CD4-positive, alpha-beta T cell treated with Interleukin-15 for 1 hour (primary cell): ENCODE data around the gene CEP70.
"Not testable (repeated sequence)": the region's sequence is repeated elsewhere in the genome, so short reads cannot be mapped to it uniquely, and the experiment has no call there.

ENCODE experiments used
- DNase-seq: peaks from one replicate; pipeline ENCODE4 v3.0.0-alpha.2; 2020

CEP70 gene

GRCh38 chr3:138594150-138594934, at the start of gene CEP70:
CEP70 (minus strand) TSS chr3:138594260; CDS start chr3:138572927, 21,333 bp downstream.
- DNase-seq = peak; percentile 94

DNA sequence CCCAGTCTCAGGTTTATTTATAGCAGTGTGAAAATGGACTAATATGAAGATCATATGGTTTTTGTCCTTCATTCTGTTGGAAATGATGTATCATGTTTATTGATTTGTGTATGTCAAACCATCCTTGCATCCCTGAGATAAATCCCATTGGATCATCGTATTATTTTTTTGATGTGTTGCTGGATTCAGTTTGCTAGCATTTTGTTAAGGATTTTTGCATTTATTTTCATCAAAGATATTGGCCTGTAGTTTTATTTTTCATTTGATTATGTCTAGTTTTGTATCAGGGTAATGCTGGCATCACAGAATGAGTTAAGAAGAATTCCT, 48.8 kb upstream of the CEP70 start:
- no peak for DNase-seq

DNA sequence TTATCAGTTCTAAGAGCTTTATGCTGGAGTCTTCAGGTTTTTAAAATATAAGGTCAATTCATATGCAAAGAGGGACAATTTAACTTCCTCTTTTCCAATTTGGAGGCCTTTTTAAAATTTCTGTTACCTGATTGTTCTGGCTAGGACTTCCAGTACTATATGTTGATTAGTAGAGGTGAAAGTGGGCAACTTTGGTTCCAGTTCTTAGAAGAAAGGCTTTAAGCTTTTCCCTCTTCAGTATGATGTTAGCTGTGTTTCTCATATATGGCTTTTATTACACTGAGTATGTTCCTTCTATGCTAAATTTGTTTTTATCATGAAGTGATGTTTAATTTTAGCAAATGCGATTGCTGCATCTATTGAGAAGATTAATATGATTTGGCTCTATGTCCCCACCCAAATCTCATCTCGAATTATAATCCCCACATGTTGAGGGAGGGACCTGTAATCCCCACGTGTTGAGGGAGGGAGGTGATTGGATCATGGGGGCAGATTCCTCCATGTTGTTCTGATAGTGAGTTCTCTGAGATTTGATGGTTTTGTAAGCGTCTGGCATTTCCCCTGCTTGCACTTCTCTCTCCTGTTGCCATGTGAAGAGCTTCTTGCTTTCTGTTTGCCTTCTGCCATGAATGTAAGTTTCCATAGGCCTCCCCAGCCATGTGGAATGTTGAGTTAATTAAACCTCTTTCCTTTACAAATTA, 48.3 kb upstream of the CEP70 start:
- no peak for DNase-seq

DNA sequence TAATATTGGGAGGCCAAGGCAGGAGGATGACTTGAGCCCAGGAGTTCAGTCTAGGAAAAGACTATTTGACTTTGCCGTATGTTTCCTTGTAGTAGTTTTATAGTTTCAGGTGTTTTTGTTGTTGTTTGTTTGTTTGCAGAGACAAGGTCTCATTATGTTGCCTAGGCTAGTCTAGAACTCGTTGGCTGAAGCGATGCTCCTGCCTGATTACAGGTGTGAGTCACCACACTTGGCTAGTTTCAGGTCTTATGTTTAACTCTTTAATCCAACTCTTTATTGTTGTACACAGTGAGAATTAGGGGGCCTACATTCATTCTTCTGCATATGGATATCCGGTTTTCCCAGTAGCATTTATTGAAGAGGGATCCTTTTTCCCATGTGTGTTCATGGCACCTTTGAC, 46.5 kb upstream of the CEP70 start:
- DNase-seq = no peak

DNA sequence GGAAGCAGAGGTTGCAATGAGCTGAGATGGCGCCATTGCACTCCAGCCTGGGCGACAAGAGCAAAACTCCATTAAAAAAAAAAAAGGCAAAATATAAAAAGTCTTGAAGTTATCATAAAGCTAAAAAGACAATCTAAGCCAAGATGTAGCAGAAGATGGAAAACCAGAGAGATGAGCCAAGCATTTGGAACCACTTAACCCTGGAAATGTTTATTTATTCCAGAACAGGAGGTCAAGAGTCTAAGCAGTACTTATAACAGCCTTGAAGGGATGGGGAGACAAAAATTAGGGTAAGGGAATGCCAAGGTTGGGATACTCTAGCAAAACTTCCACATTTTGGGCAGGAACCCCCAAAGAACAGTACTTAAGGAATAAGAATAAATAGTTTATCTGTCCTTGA, 44.6 kb upstream of the CEP70 start:
- no peak for DNase-seq

GRCh38 chr3:138629526-138629925, 35.5 kb upstream of the CEP70 start:
- DNase-seq = no peak

GRCh38 chr3:138625707-138626365, 31.8 kb upstream of the CEP70 start:
- DNase-seq = no peak

DNA sequence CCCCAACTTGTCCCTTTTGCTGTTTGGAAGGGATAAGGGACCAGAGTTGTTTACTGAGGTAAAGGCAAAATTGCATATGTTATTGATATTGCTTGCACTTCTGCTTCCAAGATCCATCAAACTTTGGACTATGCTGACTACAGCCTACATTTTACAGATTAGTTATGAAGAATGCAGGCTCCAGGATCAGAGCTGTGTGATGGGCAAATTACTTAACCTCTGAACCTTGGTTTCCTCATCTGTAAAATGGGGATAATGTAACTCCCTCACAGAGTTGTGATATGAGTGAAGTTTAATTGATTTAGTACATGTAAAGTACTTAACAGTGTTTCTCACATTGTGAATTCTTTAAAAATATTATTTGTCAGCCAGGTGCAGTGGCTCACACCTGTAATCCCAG, 30.5 kb upstream of the CEP70 start:
- DNase-seq = no peak

DNA sequence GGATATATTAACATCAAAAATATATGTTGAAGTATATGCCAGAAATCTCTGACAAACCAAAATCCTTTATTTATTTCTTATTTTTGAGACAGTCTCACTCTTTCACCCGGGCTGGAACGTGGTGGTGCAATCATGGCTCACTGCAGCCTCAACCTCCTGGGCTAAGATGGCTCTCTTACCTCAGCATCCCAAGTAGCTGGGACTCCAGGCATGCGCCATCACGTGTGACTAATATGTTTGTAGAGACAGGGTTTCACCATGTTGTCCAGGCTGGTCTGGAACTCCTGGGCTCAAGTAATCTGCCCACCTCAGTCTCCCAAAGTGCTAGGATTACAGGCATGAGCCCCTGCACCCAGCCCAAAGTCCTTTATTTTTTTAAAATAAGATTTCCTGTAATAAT, 26.4 kb upstream of the CEP70 start:
- DNase-seq = no peak

- no peak for DNase-seq
These were observed 21.4 kb upstream of the CEP70 start for GRCh38 chr3:138615462-138615861.

DNA sequence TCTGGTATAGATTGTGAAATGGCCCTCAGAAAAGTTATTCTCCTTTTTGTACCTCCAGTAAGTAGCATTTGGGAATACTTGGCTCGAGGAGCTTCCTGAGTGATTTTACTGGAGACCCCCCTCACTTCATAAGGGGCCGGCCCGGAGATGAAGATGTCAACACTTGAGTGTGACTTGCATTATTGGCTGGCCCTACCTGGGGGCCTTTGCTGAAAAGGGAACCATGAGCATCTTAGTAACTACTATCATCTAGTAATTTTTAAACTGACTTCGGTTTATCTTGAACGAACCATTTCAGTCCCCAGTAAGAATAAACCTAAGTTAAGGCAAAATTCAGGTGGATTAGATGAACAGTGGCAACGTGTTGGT, 15.8 kb upstream of the CEP70 start:
- DNase-seq = no peak

- DNase-seq = peak; percentile 64
These were observed 14.5 kb upstream of the CEP70 start, which contains the start of gene FAIM for GRCh38 chr3:138608322-138609135. FAIM (plus strand) TSS chr3:138608771; CDS start chr3:138619727, 10,956 bp downstream.

DNA sequence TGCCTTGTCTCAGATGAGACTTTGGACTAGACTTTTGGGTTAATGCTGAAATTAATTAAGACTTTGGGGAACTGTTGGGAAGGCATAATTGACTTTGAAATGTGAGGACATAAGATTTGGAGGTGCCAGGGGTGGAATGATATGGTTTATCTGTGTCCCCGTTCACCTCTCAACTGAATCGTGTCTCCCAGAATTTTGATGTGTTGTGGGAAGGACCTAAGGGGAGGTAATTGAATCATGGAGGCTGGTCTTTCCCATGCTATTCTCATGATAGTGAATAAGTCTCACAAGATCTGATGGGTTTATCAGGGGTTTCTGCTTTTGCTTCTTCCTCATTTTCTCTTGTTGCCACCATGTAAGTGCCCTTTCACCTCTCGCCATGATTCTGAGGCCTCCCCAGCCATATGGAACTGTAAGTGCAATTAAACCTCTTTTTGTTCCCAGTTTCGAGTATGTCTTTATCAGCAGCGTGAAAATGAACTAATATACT, 10.1 kb upstream of the CEP70 start:
- DNase-seq = not testable (repeated sequence)

DNA sequence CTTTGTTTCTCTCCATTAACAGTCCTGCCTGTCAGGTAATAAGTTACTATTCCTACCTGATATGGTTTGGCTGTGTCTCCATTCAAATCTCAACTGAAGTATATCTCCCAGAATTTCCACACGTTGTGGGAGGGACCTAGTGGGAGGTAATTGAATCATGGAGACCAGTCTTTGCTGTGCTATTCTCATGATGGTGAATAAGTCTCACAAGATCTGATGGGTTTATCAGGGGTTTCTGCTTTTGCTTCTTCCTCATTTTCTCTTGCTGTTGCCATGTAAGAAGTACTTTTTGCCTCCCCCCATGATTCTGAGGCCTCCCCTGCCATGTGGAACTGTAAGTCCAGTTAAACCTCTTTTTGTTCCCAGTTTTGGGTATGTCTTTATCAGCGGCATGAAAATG, 7.6 kb upstream of the CEP70 start:
- DNase-seq = not testable (repeated sequence)

DNA sequence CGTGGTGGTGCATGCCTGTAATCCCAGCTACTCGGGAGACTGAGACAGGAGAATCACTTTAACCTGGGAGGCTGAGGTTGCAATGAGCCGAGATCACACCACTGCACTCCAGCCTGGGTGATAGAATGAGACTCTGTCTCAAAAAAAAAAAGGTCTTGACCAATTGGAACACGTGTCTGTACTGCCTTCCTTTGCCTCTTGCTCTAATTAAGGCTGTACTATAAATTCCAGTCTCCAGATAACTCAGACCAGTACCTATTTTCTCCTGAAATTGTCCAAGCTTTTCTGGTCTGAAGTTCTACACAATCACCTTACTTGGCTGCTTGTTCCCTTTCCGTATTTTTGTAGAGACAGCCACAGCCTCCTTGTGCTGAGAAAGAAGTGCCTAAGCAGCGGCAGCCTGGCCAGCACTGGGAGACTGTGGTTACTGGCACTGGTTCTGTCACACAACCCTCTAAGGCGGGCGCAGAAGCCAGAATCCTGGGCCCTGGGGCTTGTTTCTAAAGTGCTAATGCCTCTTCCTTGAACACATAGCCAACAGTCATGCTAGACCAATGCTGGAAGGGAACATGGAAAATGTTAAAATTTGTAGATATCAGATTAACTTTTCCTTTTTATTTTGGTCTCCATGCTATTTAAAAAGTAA, 6.2 kb upstream of the CEP70 start:
- no peak for DNase-seq

GRCh38 chr3:138598534-138598933, 4.5 kb upstream of the CEP70 start:
- DNase-seq = no peak

DNA sequence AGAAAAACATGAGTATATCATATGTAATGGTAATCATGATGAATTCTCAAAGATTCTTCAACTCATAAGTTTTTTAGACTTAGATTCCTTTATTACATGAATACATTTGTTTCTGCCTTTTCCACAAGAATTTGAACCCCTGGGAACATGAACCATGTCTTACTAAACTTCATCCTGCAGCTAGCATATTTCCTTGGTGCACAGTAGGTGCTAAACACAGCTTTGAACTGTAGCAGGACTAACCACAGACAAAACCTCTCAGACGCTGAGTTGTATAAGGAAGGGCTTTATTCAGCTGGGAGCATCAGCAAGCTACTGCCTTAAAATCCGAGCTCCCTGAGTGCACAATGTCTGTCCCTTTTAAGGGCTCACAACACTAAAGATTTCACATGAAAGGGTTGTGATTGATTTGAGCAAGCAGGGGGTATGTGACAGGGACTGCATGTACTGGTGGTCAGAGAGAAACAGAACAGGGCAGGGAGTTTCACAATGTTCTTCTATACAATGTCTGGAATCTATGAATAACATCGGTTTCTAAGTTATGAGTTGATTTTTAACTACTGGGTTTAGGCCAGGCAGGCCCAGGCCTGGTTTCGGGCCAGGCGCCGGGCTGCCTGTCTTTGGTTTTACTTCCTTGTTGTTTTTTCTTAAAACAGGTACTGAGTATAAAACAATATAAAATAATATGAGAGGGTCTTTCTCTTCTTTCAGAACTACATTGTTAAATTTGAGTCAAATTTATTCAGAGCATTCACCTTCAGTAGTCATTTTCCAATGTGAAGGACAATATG, 3.3 kb upstream of the CEP70 start:
- not testable (repeated sequence) for DNase-seq

DNA sequence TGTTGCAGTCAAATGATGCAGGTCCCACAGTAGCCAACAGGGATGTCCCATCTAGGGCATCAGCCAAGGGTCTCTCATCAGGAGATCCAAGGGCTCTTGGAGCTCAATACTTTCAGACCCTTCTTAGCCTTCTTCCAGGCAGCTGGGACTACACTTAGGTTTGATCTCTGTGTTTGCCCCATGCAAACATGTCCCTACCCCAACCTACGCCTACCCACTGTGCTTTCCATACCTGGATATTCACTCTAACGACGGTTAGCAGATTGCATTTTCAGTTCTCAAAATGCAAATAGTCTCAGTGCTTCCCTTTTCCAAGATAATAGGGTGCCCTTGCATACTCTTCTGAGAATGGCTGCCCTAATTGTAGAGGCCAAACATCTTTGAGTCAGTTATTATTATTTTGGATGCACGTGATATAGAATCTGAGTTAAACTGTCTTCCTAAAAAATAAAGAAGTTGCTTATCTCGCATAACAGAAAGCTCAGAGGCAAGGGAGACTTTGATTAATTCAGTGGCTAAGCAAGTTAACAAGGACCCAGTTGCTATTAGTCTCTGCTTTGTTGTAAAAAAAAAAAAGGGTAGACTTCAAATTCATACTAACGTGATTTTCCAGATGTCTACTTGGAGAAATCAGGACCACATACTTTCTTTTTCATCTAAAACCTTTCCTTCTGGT, 1.0 kb upstream of the CEP70 start:
- no peak for DNase-seq

DNA sequence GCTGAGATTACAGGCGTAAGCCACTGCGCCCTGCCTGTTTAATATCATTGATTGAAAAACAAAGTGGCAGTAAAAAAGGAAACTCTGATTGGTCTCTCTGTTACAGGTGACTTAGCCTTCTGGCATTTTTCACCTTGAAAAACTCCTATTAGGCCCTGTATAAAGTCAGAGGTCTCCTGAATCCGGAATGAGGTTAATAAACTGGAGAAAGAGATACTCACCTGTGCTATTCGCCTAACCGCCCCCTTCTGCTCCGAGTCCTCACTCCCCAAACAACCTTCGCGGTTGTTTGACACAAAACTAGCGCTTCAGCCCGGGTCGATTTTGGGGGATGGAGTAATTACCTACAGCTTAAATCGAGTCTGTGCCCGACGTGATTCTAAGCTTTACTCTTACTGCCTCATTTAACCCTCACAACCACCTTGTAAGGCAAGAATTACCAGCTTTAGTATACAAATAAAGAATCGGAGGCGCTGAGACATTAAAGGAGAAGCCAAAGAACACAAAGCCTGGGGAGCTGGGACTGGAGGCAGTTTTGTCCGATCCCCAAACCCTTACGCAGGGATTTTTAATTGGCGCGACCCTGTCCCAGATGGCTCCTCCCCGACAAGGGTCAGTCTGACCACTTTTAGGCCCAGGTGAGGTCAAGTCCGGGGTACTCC, 441 bp downstream of the CEP70 start:
- DNase-seq = no peak

- no peak for DNase-seq
These were observed 2.7 kb downstream of the CEP70 start for GRCh38 chr3:138591392-138591791.
